K562 (cell line): ENCODE data around the gene LHB.
"Not testable (repeated sequence)": the region's sequence is repeated elsewhere in the genome, so short reads cannot be mapped to it uniquely, and the experiment has no call there.

Experiments
- BRCA1 ChIP-seq, 2 experiments: fragments of 450-650 bp in 1 of 2; sonication (generic) in 1 of 2; formaldehyde crosslinking in 1 of 2; IDR thresholded peaks; 2 replicates each; pipeline versions ENCODE4 v1.5.0 to v1.6.1; 2017 to 2020; ENCODE audit warnings: mild to moderate bottlenecking in 1 of 2, missing genetic modification reagents in 1 of 2
- CEBPZ ChIP-seq: fragments of 150-350 bp; IDR thresholded peaks from 2 replicates; pipeline ENCODE4 v1.6.1; 2014; ENCODE audit warnings: low read depth, mild to moderate bottlenecking, low read length, borderline replicate concordance
- CREM ChIP-seq: IDR thresholded peaks from 2 replicates; pipeline ENCODE4 v1.6.1; 2014; ENCODE audit warnings: antibody characterized with exemption, low read depth
- CTCF ChIP-seq, 3 experiments: IDR thresholded peaks in 2 of 3; conservative IDR thresholded peaks in 1 of 3; 2 replicates each; pipeline ENCODE4 v1.5.1; 2011 to 2012; ENCODE audit warnings: low read length in 3 of 3, mild to moderate bottlenecking in 3 of 3, control low read depth in 2 of 3, improper control_type of control experiment in 1 of 3, inconsistent platforms in 1 of 3, low read depth in 1 of 3, mixed read lengths in 1 of 3, moderate library complexity in 1 of 3; ENCODE audit not compliant: insufficient read depth in 2 of 3
- E2F1 ChIP-seq: sonication (generic); formaldehyde crosslinking; IDR thresholded peaks from 2 replicates; pipeline ENCODE4 v1.8.1; 2023; ENCODE audit warnings: mild to moderate bottlenecking, missing genetic modification reagents, moderate library complexity
- SREBF1 ChIP-seq: fragments of 150-350 bp; IDR thresholded peaks from 2 replicates; pipeline ENCODE4 v1.6.1; 2014; ENCODE audit warnings: antibody characterized with exemption, low read depth, low read length, borderline replicate concordance
- TCF7L2 ChIP-seq: fragments of 150-350 bp; IDR thresholded peaks from 2 replicates; pipeline ENCODE4 v1.6.1; 2016; ENCODE audit warnings: low read depth, mild to moderate bottlenecking, low read length, moderate library complexity
- ZHX1 ChIP-seq: fragments of 150-350 bp; conservative IDR thresholded peaks from 2 replicates; pipeline ENCODE4 v1.6.1; 2014; ENCODE audit warnings: low read length
- ZKSCAN3 ChIP-seq: fragments of 250-450 bp; sonication (Bioruptor Pico); IDR thresholded peaks from 2 replicates; pipeline ENCODE4 v1.4.0; 2020
- ZNF146 ChIP-seq: IDR thresholded peaks from one replicate; pipeline ENCODE4 v1.6.1; 2018; ENCODE audit warnings: missing compliant biosample characterization; ENCODE audit not compliant: unreplicated experiment
- ZNF639 ChIP-seq, 2 experiments: fragments of 200-800 bp in 1 of 2; sonication (Bioruptor generic) in 1 of 2; sonication (generic) in 1 of 2; formaldehyde crosslinking in 1 of 2; IDR thresholded peaks in 1 of 2; conservative IDR thresholded peaks in 1 of 2; 2 replicates each; pipeline versions ENCODE4 v1.5.0 to v1.6.1; 2016 to 2020; ENCODE audit warnings: missing compliant biosample characterization in 1 of 2, missing genetic modification characterization in 1 of 2, missing genetic modification reagents in 1 of 2

GRCh38 chr19:49042666-49043065 lies 25.8 kb upstream of the LHB start:
- not testable (repeated sequence) for TF ChIP-seq CTCF (IDR thresholded peaks at IDR 0.05 in 2 of 3, conservative IDR thresholded peaks at IDR 0.05 in 1 of 3; ENCODE audit: insufficient read depth in 2 of 3, low read depth in 1 of 3, low read length in 3 of 3); CEBPZ; ZKSCAN3 (CRISPR knock-in tag); SREBF1; CREM; ZNF146 (CRISPR knock-in tag); BRCA1 (IDR thresholded peaks at IDR 0.05); BRCA1 (CRISPR knock-in tag; IDR thresholded peaks at IDR 0.05); E2F1 (CRISPR knock-in tag); ZNF639 (CRISPR knock-in tag; conservative IDR thresholded peaks at IDR 0.05 in 1 of 2, IDR thresholded peaks at IDR 0.05 in 1 of 2); ZHX1; TCF7L2
